NCI-H446 (cell line): ENCODE results near the gene ZFP36L1.
A peak's percentile ranks its signal among the peaks of the same experiment; 100 is the strongest.

ENCODE experiments used
- DNase-seq, 2 experiments: peaks; one replicate each; lab custom pipeline; 2025; lab: John Stamatoyannopoulos, UW

ZFP36L1 gene

DNA sequence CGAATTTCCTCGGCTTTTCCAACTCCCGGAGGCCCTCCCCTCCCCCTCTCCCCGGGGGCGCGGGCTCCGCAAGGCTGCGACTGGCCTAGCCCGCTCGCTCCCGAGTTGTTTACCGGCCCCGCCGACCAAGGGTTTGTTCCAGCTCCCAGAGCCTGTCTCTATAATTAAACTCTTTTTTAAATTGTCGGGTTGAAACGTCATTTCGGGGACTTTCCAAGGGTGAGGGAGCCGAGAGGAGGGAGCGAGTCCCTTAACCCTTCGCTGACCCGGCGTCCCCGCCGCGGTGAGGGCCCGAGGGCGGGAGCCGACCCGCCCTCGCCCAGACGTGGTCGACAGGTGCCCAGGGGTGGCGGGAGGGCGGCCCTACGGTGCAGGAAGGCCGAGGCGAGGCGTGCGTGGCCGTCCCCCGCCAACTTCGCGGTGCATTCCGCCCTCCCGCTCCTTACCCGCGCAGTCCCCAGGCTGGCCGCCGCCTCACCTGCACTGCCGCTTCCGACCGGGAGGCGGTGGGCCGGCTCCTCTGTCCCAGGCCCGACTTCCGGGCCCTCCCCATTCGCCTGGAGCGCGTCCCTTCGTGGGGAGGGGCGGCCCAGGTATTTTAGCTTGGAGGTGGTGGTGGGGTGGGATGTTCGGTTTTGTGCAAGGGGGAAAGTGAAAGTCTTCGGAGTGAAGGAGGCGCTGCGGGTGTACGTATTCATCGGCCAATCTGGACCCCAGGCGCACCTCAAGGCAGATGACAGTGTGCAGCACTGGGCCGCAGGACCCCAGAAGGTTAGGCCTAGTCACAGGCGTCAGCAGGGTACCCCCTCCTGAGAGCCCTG lies 2.9 kb upstream of the ZFP36L1 start:
- peak in 1 of 2 experiments; percentile 23 for DNase-seq

DNA sequence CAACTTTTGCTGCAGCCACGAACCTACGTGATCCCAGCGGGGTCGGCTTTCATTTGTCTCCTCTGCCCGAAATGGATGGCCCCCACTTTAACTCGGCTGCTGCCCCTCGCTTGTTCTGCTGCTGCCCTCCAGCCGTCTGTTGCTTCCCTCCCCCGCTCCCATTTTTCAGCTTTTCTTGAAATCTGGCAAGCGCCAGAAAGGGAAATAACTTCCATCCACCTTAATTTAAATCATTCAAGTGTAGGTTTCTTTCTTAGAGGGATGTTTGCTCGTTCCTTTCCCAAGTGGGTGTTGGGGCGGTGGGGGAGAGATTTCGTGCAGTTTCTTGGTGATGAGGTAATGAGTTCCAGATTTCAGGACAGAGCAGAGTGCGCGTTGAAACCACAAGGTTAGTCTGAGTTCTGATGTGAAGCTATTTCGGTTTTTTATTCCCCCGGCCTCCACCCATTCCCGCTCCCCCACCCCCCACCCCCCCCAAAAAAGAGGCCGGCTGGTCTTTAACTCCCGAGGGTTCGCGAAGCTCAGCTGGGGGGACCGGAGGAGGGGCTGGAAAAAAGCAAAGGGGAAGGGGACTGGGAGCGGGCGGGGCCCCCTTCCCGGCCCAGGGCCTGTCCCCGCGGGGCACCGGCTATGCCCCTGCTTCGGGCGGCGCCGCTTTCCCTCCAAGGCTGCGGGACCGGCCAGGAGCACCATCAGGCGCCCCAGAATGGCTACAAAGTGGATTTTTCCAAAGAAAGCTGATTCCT lies 2.2 kb upstream of the ZFP36L1 start:
- no peak for DNase-seq

DNA sequence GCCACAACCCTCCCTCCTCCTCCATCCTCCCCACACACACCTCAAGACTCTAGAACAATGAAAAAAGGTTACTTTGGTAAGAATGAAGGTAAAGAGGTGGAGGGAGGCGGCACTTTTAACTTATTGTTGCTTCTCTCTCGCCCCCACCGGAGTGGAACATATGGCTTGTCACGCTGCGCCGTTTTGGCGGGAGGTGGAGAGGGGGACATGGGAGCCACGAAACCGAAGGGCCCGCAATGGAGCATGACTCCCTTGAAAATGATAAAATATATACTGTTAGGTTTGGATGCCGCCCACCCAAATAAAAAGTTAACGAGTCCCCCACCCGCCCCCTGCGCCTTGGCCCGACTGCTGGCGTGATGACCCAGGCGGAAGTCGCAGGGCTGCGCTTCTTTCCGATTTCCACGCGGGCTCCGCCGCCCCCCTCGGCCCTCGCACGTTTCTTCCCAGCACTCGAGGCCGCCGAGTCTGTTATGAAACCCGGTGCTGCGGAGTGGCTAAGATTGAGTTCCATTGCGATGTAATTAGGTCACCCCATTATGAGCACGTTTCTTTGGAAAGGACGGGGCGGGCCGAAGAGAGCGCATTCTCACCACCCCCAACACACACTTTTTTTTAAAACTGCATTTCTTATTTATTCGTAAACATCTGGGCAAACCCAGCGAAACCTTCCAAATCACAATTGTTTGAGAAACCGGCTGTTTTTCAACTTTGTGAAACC lies 1.4 kb upstream of the ZFP36L1 start:
- DNase-seq, result peak in 1 of 2 experiments; percentile 42

DNA sequence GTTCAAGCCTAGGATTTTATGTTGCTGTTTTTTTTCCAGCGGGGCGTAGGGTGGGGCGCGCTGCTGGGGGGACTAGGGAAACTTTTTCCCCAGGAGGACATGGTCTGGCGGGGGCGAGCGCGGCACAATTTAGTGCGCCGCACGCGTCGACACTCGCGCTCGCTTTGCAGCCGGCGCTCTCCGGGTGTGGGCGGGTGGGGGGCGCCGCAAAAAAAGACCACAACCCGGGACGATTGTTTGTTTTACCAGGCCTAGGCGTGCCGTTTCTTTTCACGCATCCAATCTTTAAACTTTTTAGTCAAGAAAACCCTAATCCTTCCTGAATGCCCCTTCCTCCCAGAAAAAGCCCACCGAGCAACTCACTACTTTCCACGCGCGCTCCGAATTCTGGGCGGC lies 865 bp upstream of the ZFP36L1 start:
- peak in 1 of 2 experiments; percentile 55 for DNase-seq

DNA sequence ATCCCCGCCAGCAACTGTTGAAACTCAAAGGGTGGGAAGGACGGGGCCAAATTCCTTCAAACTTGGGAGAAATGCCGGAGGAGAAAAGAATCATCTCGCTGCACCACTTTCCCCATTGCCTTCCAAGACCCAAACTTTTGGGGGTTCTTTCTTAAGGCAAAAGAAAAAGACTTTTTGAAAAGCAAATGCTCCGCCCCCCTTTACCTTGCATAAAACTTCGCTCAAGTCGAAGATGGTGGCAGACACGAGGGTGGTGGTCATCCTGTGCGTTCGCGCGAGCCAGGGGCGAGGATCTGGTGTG lies 239 bp downstream of the ZFP36L1 start:
- no peak for DNase-seq

DNA sequence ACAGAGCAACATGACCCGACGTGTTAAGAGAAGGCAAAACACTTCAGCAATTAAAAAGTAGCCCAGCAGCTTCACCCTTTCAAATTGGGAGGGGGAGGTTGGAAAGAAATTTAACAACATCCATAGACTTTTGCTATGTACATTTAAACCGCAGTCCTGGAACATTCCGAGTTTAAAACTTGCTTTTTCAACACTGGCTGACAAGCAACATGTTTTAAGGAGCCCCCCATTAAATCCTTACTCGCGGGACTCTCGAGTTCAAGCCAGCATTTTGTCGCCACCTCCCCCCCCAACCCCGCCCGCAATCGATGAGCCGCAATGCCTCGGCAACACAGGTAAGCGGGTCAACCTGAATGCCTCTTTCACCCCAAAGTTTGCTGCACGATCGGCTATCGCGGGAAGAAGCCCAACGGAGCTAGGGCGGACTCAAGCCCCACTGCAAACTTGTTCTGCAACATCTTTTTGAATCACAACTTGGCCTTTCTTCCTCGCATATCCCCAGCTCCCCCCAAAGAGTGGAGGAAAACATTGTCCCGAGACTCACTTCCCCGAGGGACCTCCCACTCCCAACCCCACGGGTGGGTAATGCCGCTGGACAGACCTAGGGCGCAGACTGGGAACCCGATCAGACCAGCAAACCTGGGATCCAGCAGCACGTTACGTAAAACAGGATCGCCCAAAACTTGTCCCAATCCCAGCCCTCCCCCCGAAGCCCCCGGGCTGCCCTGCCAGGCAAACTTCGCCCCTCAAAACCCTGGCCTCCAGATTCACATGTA lies 777 bp downstream of the ZFP36L1 start:
- DNase-seq, result no peak

DNA sequence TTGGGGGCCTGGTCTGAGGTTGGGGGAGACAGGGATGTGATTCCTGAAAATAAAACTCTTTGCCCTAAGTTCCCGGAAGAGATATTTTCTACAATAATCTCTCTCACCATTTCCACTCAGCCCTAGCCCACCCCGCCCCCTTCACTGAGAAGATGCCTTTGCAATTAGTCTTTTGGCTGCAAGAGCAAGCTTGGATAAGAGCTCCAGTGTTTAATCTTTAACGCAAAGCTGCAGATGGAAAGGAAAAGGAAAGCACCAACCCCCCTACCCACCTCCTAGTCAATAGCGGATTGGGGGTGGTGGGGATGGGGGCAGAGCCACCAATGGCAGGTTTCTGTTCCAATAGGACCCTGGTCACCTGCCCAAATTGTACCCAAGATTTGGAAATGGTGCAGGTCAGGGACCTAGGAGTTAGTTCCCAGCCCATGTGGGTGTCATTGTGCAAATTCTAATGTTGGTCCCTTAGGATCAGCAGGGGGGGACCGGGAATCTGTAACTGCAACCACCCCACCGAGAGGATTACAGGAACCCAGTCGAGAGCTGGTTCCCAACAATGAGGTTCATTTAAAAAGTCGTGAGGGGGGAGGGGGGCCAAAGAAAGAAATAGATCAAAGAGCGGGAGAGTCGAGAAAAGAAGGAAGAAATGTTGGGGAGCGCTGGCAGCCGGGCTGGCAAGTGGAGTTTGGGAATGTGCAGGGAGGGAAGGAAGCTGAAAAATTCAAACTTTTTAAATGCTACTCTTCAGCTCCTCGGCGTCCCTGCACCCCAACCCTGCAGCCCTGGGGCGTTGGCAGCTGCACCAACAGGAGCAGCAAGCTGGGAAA lies 1.6 kb downstream of the ZFP36L1 start:
- no peak for DNase-seq

DNA sequence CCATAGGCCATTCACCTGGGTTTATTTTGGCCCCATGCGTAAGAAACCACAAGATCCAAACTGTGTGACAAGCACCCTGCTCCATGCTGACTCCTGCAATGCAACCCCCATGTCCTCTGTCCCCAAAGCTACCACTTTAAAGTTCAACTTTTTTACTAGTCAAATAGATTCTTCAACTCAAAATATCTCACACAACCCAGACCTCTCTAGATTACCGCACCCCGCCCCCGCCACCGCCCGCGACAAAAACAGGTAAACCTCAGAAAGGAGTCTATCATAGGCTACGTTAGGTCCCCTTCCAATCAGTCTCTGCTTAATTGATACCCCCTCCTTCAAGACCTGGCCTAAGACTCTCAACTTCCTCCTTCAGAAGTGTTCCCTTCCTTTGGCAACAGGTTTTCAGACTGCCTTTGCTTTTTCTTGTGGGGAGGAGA lies 2.2 kb downstream of the ZFP36L1 start:
- DNase-seq, result no peak

DNA sequence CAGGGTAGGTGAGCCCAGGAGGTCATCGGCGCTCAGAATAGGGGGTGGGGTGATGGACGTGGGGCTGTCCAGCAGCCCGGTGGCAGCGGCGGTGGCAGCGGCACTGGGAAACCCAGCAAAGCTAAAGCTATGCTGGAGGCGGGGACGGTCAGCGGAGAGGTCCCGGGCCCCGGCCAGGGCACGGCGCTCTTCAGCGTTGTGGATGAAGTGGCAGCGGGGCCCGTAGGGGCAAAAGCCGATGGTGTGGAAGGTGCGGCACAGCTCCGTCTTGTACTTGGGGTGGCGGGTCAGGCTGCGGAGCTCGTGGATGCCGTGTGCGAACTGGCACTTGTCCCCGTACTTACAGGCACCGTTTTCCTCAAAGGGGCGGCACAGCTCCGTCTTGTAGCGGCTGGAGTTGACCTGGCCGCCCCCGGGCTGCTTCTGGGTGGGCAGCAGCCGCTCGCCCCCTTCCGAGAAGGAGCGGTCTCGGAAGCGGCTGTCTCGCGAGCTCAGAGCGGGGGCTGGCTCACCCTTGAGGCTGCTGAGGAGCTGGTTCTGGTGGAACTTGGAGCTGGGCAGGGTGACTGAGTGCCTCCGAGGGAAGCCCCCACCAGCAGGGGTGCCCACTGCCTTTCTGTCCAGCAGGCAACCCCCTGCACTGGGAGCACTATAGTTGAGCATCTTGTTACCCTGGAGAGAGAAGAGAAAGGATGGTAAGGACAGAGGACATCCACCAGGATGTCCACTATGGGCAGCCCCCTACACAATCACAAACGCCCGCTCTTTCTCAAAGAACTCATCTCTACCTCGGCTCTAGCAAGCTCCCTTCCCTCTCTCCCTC lies 2.8 kb downstream of the ZFP36L1 start:
- DNase-seq, result no peak

DNA sequence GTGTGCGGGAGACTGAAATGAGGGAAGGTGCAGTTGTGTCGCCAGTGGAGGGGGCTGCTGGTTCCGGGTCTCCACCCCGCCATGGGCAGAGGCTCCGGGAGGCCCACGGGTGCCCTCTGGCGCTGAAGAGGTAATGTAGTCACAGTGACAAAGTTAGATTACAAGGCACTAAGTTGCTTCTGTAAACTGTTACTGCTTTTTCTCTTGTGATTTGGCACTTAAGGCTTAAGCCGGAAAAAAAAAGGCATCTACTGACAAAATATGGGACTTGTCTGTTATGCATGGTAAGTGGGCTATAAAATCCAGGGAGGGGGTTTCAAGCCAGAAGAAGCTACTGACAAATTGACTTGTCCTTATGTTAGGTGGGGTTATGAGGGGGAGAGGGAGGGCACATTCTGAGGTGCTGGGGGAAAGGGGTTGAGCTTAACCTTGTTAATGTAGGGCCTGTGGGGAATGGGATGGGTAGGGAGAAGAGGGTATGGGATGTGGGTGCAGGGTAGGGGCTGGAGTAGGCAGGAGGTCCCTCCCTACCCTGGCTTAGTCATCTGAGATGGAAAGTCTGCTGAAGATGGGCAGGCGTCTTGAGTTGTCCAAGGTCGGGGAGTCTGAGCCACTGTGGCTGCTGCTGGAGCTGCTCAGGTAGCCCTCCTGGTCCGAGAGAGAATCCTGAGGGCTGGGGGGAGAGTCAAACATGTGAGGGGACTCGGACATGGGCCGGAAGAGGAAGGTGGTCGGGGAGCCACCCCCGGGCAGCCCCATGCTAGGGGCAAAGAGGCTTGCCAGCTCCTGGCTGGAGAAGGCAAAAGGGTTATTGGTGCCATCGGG lies 3.7 kb downstream of the ZFP36L1 start:
- peak in 1 of 2 experiments; percentile 42 for DNase-seq

DNA sequence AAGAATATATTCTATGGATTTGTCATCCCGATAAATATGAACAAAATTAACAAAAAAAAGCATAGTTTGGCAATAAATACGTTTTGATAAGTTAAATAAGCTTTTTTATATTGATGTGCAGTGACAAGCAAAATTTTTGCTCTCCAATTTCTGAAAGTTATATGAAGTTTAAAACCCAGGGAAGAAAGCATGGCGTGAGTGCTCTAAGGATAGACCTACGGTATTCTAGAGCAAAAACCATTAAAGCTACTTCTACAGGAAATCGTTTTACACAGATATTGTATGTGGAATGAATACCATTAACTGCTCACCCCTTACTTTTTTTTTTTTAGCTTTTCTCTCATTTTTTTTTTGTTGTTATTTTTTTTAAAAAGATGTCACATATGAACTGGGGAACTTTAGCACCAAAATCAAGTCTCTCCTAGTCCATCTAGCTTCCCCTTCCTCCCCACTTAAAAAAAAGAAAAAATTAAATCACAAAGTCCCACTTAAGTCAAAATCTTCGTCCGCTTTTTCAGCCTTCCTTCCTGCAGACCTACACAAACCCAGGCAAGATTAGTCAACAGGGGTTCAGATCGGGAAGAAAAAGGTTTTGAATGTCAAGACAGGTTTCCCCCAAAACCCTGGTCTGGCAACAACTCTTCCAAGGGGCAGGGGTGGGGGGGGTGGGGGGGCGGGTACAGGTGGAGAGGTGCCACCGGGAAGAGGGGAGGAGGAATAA lies 4.4 kb downstream of the ZFP36L1 start:
- DNase-seq, result no peak

DNA sequence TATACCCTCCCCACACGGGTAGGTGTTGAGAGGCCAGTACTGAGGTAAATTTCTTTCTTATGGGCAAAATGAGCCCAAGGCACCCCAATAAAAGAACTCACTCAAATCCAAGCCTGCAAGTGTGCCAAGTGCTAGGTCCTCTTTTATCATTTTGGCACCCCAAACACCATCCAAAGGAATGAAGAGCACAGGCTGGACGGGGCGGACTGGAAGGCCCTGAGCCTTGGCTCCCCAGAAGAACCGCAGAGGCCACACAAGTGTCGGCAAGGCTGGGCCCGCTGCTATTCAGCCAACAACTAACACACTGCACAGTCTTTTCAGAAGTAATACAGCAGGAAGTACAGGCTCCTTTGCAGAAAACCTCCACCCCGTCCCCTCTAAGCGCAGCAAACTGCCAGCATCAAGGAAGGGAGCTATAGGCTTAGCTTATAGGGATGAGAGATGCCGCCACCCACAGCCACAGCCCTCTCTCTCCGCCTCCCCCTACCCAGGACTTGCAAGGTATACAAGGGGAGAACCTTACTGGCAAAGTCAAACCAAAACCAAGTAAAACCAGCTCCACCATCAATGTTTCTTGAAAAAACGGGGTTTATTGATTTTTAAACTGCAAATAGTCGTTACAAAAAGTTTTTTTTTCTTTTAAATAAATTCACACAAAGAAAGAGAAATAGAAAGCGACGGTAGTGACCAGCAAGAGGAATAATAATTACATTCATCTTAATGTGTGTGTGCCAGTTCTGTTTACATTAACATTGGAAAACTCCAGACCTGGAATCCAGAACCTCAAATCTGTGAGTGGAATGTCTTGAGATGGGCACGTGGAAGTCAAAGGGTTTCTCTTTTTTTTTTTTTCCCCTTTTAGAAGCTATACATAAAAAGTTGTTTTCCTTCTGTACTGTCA lies 5.5 kb downstream of the ZFP36L1 start:
- no peak for DNase-seq

DNA sequence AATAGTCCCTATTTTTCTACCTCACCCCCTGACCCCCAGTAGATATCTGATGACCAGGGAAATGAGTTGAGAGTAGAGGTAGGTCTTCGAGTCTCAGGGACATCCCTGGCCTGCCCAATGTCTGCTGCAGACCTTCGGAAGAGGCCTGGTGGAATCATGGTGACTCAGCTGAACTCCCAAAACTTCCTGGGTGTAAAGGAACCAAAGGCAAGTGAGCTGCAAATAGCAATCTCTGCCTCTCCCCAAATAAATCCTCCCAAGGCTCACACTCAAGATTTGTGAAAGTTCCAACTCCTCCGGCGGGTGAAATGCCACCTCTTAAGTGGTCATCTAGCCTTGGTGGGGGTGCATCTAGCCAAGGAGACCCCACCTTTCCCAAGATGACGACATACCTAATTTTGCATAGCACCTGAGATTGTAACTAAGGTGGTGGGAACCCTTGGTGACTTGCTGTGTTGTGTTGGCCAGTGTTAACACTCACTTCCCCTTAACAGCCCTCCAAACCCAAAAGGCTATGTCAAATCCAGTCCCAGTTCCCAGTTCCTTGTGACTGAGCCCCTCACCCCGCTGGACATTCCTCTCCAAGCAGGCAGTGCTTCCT lies 6.3 kb downstream of the ZFP36L1 start:
- DNase-seq, result no peak

DNA sequence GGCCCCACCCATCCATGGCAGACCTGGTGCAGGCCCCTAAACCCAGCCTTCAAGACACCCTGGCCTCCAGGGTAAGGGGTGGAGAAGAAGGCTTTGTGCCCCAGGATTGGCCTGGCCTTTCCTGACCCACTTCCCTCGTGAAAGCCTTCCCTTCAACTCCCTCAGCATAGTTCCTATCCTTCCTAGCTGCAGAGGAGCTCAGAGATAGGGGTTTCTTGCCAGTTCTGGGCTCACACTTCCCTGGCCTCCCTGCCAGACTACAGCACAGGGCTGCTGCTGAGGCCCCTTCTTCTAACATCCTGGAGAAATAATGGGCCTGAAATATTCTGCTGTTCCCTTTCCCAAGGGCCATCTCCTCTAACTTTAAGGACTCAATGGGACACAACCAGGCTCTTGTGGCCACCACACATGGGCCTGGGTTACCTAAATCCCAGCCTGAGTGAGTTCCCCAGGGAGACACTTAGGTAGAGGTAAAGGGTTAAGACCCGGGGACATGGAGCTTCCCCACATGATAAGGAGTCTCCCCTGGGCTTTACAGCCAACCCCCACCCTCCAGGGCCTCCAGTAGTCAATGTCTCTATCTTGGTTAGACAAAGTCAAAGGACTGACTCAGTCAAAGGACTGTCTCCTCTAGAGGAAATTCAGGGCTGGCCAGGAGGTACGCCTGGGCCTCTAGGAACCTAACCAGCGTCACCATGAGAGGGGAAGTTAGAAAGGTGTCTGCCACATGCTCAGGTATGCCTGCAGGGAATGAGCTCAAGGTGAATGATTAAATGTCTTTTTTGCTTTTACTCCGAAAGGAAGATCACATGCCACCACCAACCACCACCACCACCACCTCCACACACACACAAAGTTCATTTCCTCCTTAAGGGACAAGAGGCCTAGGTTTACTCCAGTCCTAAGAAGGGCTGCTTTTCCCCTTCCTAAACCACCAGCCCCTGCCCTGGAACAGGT lies 7.1 kb downstream of the ZFP36L1 start:
- DNase-seq, result no peak

DNA sequence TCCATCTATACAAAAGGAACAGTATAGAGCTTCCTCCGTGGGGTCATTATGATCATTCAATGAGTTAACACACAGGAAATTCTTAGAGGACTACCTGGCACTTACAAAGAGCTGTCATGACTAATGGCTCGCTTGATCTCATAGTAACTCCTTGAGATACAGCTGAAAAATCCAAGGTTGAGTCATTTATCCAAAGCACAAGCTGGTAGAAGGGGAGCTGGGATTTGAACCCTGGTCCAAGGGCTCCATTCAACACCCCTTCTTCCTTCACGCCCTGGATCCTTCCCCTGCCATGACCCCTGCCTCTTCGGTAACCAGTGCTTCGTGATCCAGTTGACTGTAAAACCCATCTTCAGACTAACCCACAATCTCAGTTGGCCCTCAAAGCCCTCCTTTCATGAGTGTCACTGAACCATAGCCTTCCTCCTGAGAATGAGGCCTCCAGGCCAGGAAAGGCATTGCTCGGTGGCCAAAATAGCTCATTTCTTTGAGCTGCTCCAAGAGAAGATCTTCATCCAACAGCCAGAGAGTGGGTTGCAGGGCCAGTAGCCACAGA lies 7.8 kb downstream of the ZFP36L1 start:
- DNase-seq, result no peak
